IMR-90 (cell line): ENCODE results near the gene CLC. TPM values are rescaled to one million over a fixed set of nuclear protein-coding genes. Genes with fewer than 3 reads are reported as not detected.

Experiments
- ATAC-seq: fragments of 200-7000 bp; cut with Tn5 transposase; 2 replicates; pipeline ENCODE4 v1.9.1; 2020; ENCODE audit warnings: low read depth, mild to moderate bottlenecking, moderate library complexity
- BruUV-seq: library from RNA; stranded (reverse); fragments of 400-500 nt; replicated peaks from 2 replicates; lab custom pipeline; 2021; lab: Mats Ljungman, UMichigan
- CTCF ChIA-PET: fragments of 300-600 bp; formaldehyde crosslinking; extraction: SDS; loops from one replicate; lab custom pipeline; 2021; ENCODE audit warnings: antibody characterized with exemption; lab: Yijun Ruan, JAX
- POLR2A ChIA-PET: fragments of 300-600 bp; sonication (Branson Sonifier 250); formaldehyde crosslinking; loops from one replicate; lab custom pipeline; 2022; ENCODE audit warnings: antibody characterized with exemption; ENCODE audit not compliant: unreplicated experiment; lab: Charles Lee
- DNase-seq: peaks from one replicate; pipeline ENCODE4 v3.0.0; 2013
- H2AFZ ChIP-seq: replicated peaks from 2 replicates; pipeline ENCODE3; 2013; ENCODE audit warnings: low read length, mild to moderate bottlenecking; ENCODE audit not compliant: poor library complexity
- H2AK5ac ChIP-seq: 2 replicates; pipeline ENCODE4 v1.6.1; 2013; ENCODE audit warnings: low read depth, low read length, inconsistent platforms
- H2AK9ac ChIP-seq: replicated peaks from 2 replicates; pipeline ENCODE3; 2013; ENCODE audit warnings: mild to moderate bottlenecking, low read depth, low read length, moderate library complexity; ENCODE audit not compliant: poor library complexity
- H2BK120ac ChIP-seq: 2 replicates; pipeline ENCODE4 v1.6.1; 2013; ENCODE audit warnings: low read depth, low read length, inconsistent platforms
- H2BK15ac ChIP-seq: 3 replicates; pipeline ENCODE4 v1.6.1; 2013; ENCODE audit warnings: low read depth, low read length, inconsistent platforms
- H2BK20ac ChIP-seq: 2 replicates; pipeline ENCODE4 v1.6.1; 2013; ENCODE audit warnings: low read depth, mild to moderate bottlenecking, inconsistent platforms, low read length, moderate library complexity
- H2BK5ac ChIP-seq: 2 replicates; pipeline ENCODE4 v1.6.1; 2013; ENCODE audit warnings: mild to moderate bottlenecking, low read depth, low read length, inconsistent platforms; ENCODE audit not compliant: poor library complexity, severe bottlenecking
- H3K14ac ChIP-seq: replicated peaks from 2 replicates; pipeline ENCODE4 v1.6.1; 2013; ENCODE audit warnings: low read depth, low read length, inconsistent platforms
- H3K18ac ChIP-seq: 2 replicates; pipeline ENCODE4 v1.6.1; 2013; ENCODE audit warnings: low read depth, low read length, control low read depth
- H3K23ac ChIP-seq: 2 replicates; pipeline ENCODE4 v1.6.1; 2013; ENCODE audit warnings: low read depth, low read length, inconsistent platforms
- H3K27ac ChIP-seq: 2 replicates; pipeline ENCODE4 v1.5.1; 2013; ENCODE audit warnings: mild to moderate bottlenecking, control low read depth, low read length; ENCODE audit not compliant: insufficient read depth
- H3K27me3 ChIP-seq: 2 replicates; pipeline ENCODE4 v1.6.1; 2013; ENCODE audit warnings: low read length; ENCODE audit not compliant: control insufficient read depth, insufficient read depth
- H3K36me3 ChIP-seq: 2 replicates; pipeline ENCODE4 v1.6.1; 2013; ENCODE audit warnings: low read length, mixed read lengths; ENCODE audit not compliant: control insufficient read depth, insufficient read depth
- H3K4ac ChIP-seq: 2 replicates; pipeline ENCODE4 v1.6.1; 2013; ENCODE audit warnings: low read depth, low read length, inconsistent platforms
- H3K4me1 ChIP-seq: 2 replicates; pipeline ENCODE4 v1.6.1; 2013; ENCODE audit warnings: low read length, mixed read lengths; ENCODE audit not compliant: control insufficient read depth, insufficient read depth
- H3K4me2 ChIP-seq: 2 replicates; pipeline ENCODE4 v1.6.1; 2013; ENCODE audit warnings: low read depth, mild to moderate bottlenecking, control low read depth, low read length, moderate library complexity
- H3K4me3 ChIP-seq: 2 replicates; pipeline ENCODE4 v1.5.1; 2013; ENCODE audit warnings: low read depth, mild to moderate bottlenecking, control low read depth, low read length, moderate library complexity; ENCODE audit not compliant: insufficient read depth
- H3K56ac ChIP-seq: 2 replicates; pipeline ENCODE4 v1.6.1; 2013; ENCODE audit warnings: low read length, inconsistent platforms; ENCODE audit not compliant: insufficient read depth; ENCODE audit errors: extremely low read depth
- H3K79me1 ChIP-seq, 2 experiments: 2 replicates each; pipeline ENCODE4 v1.6.1; 2013; ENCODE audit warnings: low read length in 2 of 2, inconsistent platforms in 1 of 2, low read depth in 1 of 2
- H3K9ac ChIP-seq: 2 replicates; pipeline ENCODE4 v1.6.1; 2013; ENCODE audit warnings: low read depth, low read length, control low read depth
- H3K9me1 ChIP-seq: 2 replicates; pipeline ENCODE4 v1.6.1; 2013; ENCODE audit warnings: low read length, inconsistent platforms; ENCODE audit not compliant: insufficient read depth
- H3K9me3 ChIP-seq: 2 replicates; pipeline ENCODE4 v1.6.1; 2013; ENCODE audit warnings: low read length; ENCODE audit not compliant: control insufficient read depth, insufficient read depth
- H4K20me1 ChIP-seq: 2 replicates; pipeline ENCODE4 v1.6.1; 2013; ENCODE audit warnings: low read length, inconsistent platforms; ENCODE audit not compliant: insufficient read depth
- H4K5ac ChIP-seq: 2 replicates; pipeline ENCODE4 v1.6.1; 2013; ENCODE audit warnings: mild to moderate bottlenecking, low read depth, low read length, control low read depth
- H4K8ac ChIP-seq, 2 experiments: 2 replicates each; pipeline ENCODE4 v1.6.1; 2013; ENCODE audit warnings: low read depth in 2 of 2, low read length in 2 of 2, control low read depth in 1 of 2, inconsistent platforms in 1 of 2
- H4K91ac ChIP-seq: 2 replicates; pipeline ENCODE4 v1.6.1; 2013; ENCODE audit warnings: low read depth, low read length, inconsistent platforms; ENCODE audit not compliant: insufficient read depth
- BHLHE40 ChIP-seq: fragments of 150-350 bp; IDR thresholded peaks from 2 replicates; pipeline ENCODE4 v1.6.1; 2016; ENCODE audit warnings: mild to moderate bottlenecking, low read depth, low read length
- MXI1 ChIP-seq: IDR thresholded peaks from 2 replicates; pipeline ENCODE4 v1.6.1; 2012; ENCODE audit warnings: low read depth, mild to moderate bottlenecking, low read length, moderate library complexity, borderline replicate concordance
- POLR2A ChIP-seq: IDR thresholded peaks from 2 replicates; pipeline ENCODE4 v1.6.1; 2012; ENCODE audit warnings: mild to moderate bottlenecking, low read depth, low read length
- RCOR1 ChIP-seq: IDR thresholded peaks from 2 replicates; pipeline ENCODE4 v1.6.1; 2012; ENCODE audit warnings: mild to moderate bottlenecking, low read length, improper control_type of control experiment; ENCODE audit not compliant: insufficient replicate concordance
- WGBS, 2 experiments: methylation state at CpG; one replicate each; pipeline versions ENCODE4 v1.1.5 to v1.1.7; 2013; ENCODE audit warnings: missing lambda C conversion rate in 2 of 2; ENCODE audit not compliant: insufficient read length in 1 of 2; ENCODE audit errors: extremely low coverage in 2 of 2; 5-methylcytosine and 5-hydroxymethylcytosine counted together
- dilution Hi-C: fragments of 300-500 bp; cut with HindIII; formaldehyde crosslinking; loops from one replicate; pipeline ENCODE4 v1.14.3; 2018; ENCODE audit warnings: low sequenced_read_pairs; ENCODE audit not compliant: unreplicated experiment
- in situ Hi-C: fragments of 300-500 bp; cut with MboI; formaldehyde crosslinking; loops from 3 replicates; pipeline ENCODE4 v1.14.3; 2019; ENCODE audit warnings: low sequenced_read_pairs, inconsistent platforms, mixed read lengths
- intact Hi-C: fragments of 100-400 bp; cut with micrococcal nuclease; formaldehyde crosslinking; loops from 2 replicates; pipeline ENCODE4 v1.10.0; 2022
- polyA plus RNA-seq, 3 experiments: library from polyadenylated mRNA; depleted of rRNA; stranded (reverse); fragments of >200 nt; gene quantifications; 2 replicates each; pipeline ENCODE4 v1.2.3, GENCODE V29; 2012; ENCODE audit warnings: low replicate concordance in 1 of 3
- total RNA-seq: library from RNA; depleted of rRNA; stranded (reverse); fragments of >200 nt; gene quantifications from 2 replicates; pipeline ENCODE4 v1.2.3, GENCODE V29; 2012

The CLC gene
- total and polyA plus RNA-seq, 2 of the 4 experiments (the other 2 are of a cell fraction), result not detected

DNA sequence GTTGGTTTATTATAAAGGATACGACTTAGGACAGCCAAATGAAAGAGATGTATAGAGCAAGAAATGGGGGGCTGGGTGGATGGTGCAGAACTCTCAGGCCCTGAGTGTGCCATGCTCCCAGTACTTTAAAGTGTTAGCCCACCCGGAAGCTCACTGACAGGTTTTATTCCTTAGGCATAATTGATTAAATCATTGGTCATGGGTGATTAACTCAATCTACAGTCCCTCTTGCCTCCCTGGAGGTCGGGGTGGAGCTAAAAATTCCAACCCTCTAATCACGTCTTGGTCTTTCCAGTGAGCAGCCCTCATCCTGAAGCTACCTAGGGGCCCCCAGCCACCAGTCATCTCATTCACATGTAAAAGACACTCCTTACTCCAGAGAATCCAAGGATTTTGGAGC, 31.0 kb upstream of the CLC start:
- no CpG with 5 or more reads among the region's 4 CpGs for WGBS, 2 experiments
- Histone ChIP-seq H3K56ac (no peak overlapping the region), H3K9ac (no peak overlapping the region), H2BK120ac (no peak overlapping the region), H3K27me3 (no peaks in the 10 kb centered on the region; the same call in 1 of the 2 replicates), H3K4me3 (no peak overlapping the region), H4K20me1 (no peaks in the 10 kb centered on the region), H2BK15ac (no peak overlapping the region), H3K4me2 (no peak overlapping the region), H3K4me1 (no peaks in the 10 kb centered on the region), H2BK20ac (no peak overlapping the region), H3K79me1 (no peaks in the 10 kb centered on the region), H3K4ac (no peak overlapping the region), H4K5ac (no peak overlapping the region), H2AK9ac (no peak overlapping the region), H3K14ac (no peak overlapping the region), H2BK5ac (no peak overlapping the region), H3K23ac (no peak overlapping the region), H3K9me1 (no peaks in the 10 kb centered on the region), H3K36me3 (no peaks in the 10 kb centered on the region), H3K27ac (no peak overlapping the region), H2AFZ (no peak overlapping the region), H3K18ac (no peak overlapping the region), H4K8ac (no peak overlapping the region), H2AK5ac (no peak overlapping the region), H4K91ac (no peak overlapping the region), H3K9me3 (peaks cover 3% of the 10 kb centered on the region; the same call in 1 of the 2 replicates)
- no peak for TF ChIP-seq POLR2A
- TF ChIP-seq MXI1, result no peak
- TF ChIP-seq BHLHE40, result no peak
- TF ChIP-seq RCOR1, result no peak
- dilution Hi-C loops (no loop called here), intact Hi-C loops (loop anchor here (5.0 kb wide), 1 partner anchor 216 kb away; no protein-coding TSS in a partner anchor), in situ Hi-C loops (no loop called here)
- DNase-seq (no peak), ATAC-seq (no peak)
- POLR2A ChIA-PET, result no interaction called here
- BruUV-seq, result no TSS peak
- CTCF ChIA-PET, result no interaction called here
